ENCODE results near the gene CCDC102B. TPM values are rescaled to one million over a fixed set of nuclear protein-coding genes. Genes with fewer than 3 reads are reported as not detected.

Gene CCDC102B
- total RNA-seq, 1 experiment from 2014 or later: 3.1 TPM

- TF ChIP-seq, protein P1, sequence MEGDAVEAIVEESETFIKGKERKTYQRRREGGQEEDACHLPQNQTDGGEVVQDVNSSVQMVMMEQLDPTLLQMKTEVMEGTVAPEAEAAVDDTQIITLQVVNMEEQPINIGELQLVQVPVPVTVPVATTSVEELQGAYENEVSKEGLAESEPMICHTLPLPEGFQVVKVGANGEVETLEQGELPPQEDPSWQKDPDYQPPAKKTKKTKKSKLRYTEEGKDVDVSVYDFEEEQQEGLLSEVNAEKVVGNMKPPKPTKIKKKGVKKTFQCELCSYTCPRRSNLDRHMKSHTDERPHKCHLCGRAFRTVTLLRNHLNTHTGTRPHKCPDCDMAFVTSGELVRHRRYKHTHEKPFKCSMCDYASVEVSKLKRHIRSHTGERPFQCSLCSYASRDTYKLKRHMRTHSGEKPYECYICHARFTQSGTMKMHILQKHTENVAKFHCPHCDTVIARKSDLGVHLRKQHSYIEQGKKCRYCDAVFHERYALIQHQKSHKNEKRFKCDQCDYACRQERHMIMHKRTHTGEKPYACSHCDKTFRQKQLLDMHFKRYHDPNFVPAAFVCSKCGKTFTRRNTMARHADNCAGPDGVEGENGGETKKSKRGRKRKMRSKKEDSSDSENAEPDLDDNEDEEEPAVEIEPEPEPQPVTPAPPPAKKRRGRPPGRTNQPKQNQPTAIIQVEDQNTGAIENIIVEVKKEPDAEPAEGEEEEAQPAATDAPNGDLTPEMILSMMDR (IDR thresholded peaks at IDR 0.05): no peak
- TF ChIP-seq ZNF512 (CRISPR knock-in tag; IDR thresholded peaks at IDR 0.05; ENCODE audit: borderline replicate concordance): no peak
- no peak for TF ChIP-seq EMX1 (CRISPR knock-in tag; IDR thresholded peaks at IDR 0.05)
- TF ChIP-seq NFATC4 (CRISPR knock-in tag; IDR thresholded peaks at IDR 0.05): no peak
- no peak for TF ChIP-seq PRDM15 (CRISPR knock-in tag; IDR thresholded peaks at IDR 0.05)
- TF ChIP-seq CREB1 (CRISPR knock-in tag; IDR thresholded peaks at IDR 0.05): no peak
Measured at GRCh38 chr18:68991286-68991685, 193.4 kb downstream of the CCDC102B start (continued).

GRCh38 chr18:68992719-68993482 lies 195.0 kb downstream of the CCDC102B start:
- TF ChIP-seq GTF2I (CRISPR knock-in tag; conservative IDR thresholded peaks at IDR 0.05) (no peak), ZNF423 (CRISPR knock-in tag; IDR thresholded peaks at IDR 0.05) (no peak), CDX4 (CRISPR knock-in tag; IDR thresholded peaks at IDR 0.05; ENCODE audit: borderline replicate concordance) (no peak), ZMAT4 (CRISPR knock-in tag; IDR thresholded peaks at IDR 0.05) (no peak), RORB (CRISPR knock-in tag; IDR thresholded peaks at IDR 0.05) (no peak)
- no peak overlapping the region for H3K27ac Mint-ChIP-seq
- ATAC-seq (no peak), DNase-seq (ENCODE audit: low spot score) (no peak)
- H3K9me3 Mint-ChIP-seq: peaks cover 29% of the 10 kb centered on the region
- no peak overlapping the region for H3K4me3 Mint-ChIP-seq
- ChIA-PET POLR2A (interaction anchor here (0.5 kb wide), 1 partner anchor 118 kb away, joined by 3 read pairs; no protein-coding TSS in a partner anchor), CTCF (interaction anchor here (1.4 kb wide), 1 partner anchor 9 kb away, joined by 4 read pairs; no protein-coding TSS in a partner anchor)
- peaks cover 5% of the 10 kb centered on the region; the same call in 1 of the 2 replicates for H3K4me1 Mint-ChIP-seq
- H3K36me3 Mint-ChIP-seq: no peaks in the 10 kb centered on the region
- H3K27me3 Mint-ChIP-seq (ENCODE audit: low read depth): no peaks in the 10 kb centered on the region

DNA sequence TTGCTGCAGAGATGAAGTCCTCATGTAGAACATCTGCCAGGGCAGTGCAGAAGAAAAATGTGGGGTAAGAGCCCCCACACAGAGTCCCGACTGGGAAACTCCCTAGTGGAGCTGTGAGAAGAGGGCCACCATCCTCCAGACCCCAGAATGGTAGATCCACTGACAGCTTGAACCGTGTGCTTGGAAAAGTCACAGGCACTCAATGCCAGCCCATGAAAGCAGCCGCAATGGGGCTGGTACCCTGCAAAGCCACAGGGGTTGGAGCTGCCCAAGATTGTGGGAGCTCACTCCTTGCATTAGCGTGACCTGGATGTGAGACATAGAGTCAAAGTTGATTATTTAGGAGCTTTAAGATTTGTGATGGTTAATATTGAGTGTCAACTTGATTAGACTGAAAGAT lies 197.8 kb downstream of the CCDC102B start:
- ChIA-PET CTCF (no interaction called here), POLR2A (no interaction called here)
- Mint-ChIP-seq H3K9me3 (peaks cover 22% of the 10 kb centered on the region), H3K4me1 (peaks cover 5% of the 10 kb centered on the region; the same call in 1 of the 2 replicates), H3K4me3 (no peak overlapping the region), H3K27ac (no peak overlapping the region), H3K36me3 (no peaks in the 10 kb centered on the region), H3K27me3 (ENCODE audit: low read depth) (no peaks in the 10 kb centered on the region)
- no peak for DNase-seq (ENCODE audit: low spot score)
- ATAC-seq: no peak
- TF ChIP-seq USF2 (CRISPR knock-in tag; IDR thresholded peaks at IDR 0.05) (no peak), SP1 (CRISPR knock-in tag; conservative IDR thresholded peaks at IDR 0.05) (no peak), PRRX2 (CRISPR knock-in tag; IDR thresholded peaks at IDR 0.05) (no peak), KAT7 (CRISPR knock-in tag; IDR thresholded peaks at IDR 0.05; ENCODE audit: borderline replicate concordance) (no peak), RELA (CRISPR knock-in tag; IDR thresholded peaks at IDR 0.05; ENCODE audit: borderline replicate concordance) (no peak), ZNF671 (CRISPR knock-in tag; IDR thresholded peaks at IDR 0.05) (no peak), ZNF512 (CRISPR knock-in tag; IDR thresholded peaks at IDR 0.05; ENCODE audit: borderline replicate concordance) (no peak)
- TF ChIP-seq, protein P2, sequence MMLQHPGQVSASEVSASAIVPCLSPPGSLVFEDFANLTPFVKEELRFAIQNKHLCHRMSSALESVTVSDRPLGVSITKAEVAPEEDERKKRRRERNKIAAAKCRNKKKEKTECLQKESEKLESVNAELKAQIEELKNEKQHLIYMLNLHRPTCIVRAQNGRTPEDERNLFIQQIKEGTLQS (CRISPR knock-in tag; conservative IDR thresholded peaks at IDR 0.05): no peak

All from WTC11 (cell line).